Fibroblast of upper back skin (primary cell): ENCODE measurements around the gene ANO2.

ENCODE experiments used
- DNase-seq: peaks from one replicate; pipeline ENCODE4 v3.0.0-alpha.2; 2013

Gene ANO2

GRCh38 chr12:5612556-5613410 lies 332.3 kb downstream of the ANO2 start:
- no peak for DNase-seq

- no peak for DNase-seq
Measured at GRCh38 chr12:5611162-5611561, 333.9 kb downstream of the ANO2 start.

- DNase-seq: no peak
Measured at GRCh38 chr12:5599378-5599777, 345.7 kb downstream of the ANO2 start.

GRCh38 chr12:5593998-5594397 lies 351.1 kb downstream of the ANO2 start:
- DNase-seq: no peak

- peak; percentile 22 for DNase-seq
Measured at GRCh38 chr12:5593086-5593485, 352.0 kb downstream of the ANO2 start.

- DNase-seq: no peak
Measured at GRCh38 chr12:5592310-5592709, 352.7 kb downstream of the ANO2 start.

- no peak for DNase-seq
Measured at GRCh38 chr12:5590316-5590715, 354.7 kb downstream of the ANO2 start.

- DNase-seq: no peak
Measured at GRCh38 chr12:5589054-5589453, 356.0 kb downstream of the ANO2 start.

- DNase-seq: peak; percentile 67
Measured at GRCh38 chr12:5588591-5588990, 356.5 kb downstream of the ANO2 start.

- peak; percentile 95 for DNase-seq
Measured at GRCh38 chr12:5588176-5588575, 356.9 kb downstream of the ANO2 start.

GRCh38 chr12:5587711-5588121 lies 357.3 kb downstream of the ANO2 start:
- no peak for DNase-seq

GRCh38 chr12:5586201-5586600 lies 358.9 kb downstream of the ANO2 start:
- DNase-seq: peak; percentile 71

- DNase-seq: no peak
Measured at GRCh38 chr12:5585178-5585577, 359.9 kb downstream of the ANO2 start.

GRCh38 chr12:5584412-5585175 lies 360.5 kb downstream of the ANO2 start:
- DNase-seq: no peak

- no peak for DNase-seq
Measured at GRCh38 chr12:5582541-5582940, 362.5 kb downstream of the ANO2 start.

- DNase-seq: no peak
Measured at GRCh38 chr12:5582018-5582417, 363.0 kb downstream of the ANO2 start.

GRCh38 chr12:5581616-5582015 lies 363.4 kb downstream of the ANO2 start:
- DNase-seq: no peak

- peak; percentile 87 for DNase-seq
Measured at GRCh38 chr12:5581019-5581418, 364.0 kb downstream of the ANO2 start.

GRCh38 chr12:5578775-5579174 lies 366.3 kb downstream of the ANO2 start:
- no peak for DNase-seq

- no peak for DNase-seq
Measured at GRCh38 chr12:5577741-5578140, 367.3 kb downstream of the ANO2 start.

GRCh38 chr12:5577211-5577612 lies 367.8 kb downstream of the ANO2 start:
- DNase-seq: no peak

- DNase-seq: no peak
Measured at GRCh38 chr12:5575987-5576386, 369.1 kb downstream of the ANO2 start.

- DNase-seq: no peak
Measured at GRCh38 chr12:5575232-5575631, 369.8 kb downstream of the ANO2 start.

GRCh38 chr12:5573390-5573789 lies 371.7 kb downstream of the ANO2 start:
- no peak for DNase-seq
